ENCODE results near the gene KNSTRN.
A peak's percentile ranks its signal among the peaks of the same experiment; 100 is the strongest.

Gene KNSTRN

GRCh38 chr15:40397688-40398412, 15.3 kb downstream of the KNSTRN start:
- no peaks in the 10 kb centered on the region for H3K9me3 Mint-ChIP-seq
- H3K4me3 Mint-ChIP-seq: no peak overlapping the region
- peaks cover 18% of the 10 kb centered on the region for H3K4me1 Mint-ChIP-seq
- DNase-seq (ENCODE audit: low spot score in 2 of 2): no peak
- peaks cover 23% of the 10 kb centered on the region for H3K36me3 Mint-ChIP-seq
- no peak overlapping the region for H3K27ac Mint-ChIP-seq
- ATAC-seq: no peak

GRCh38 chr15:40398413-40398873, 15.9 kb downstream of the KNSTRN start:
- peaks cover 18% of the 10 kb centered on the region for H3K4me1 Mint-ChIP-seq
- H3K36me3 Mint-ChIP-seq: peaks cover 17% of the 10 kb centered on the region
- ATAC-seq (peak; percentile 95), DNase-seq (ENCODE audit: low spot score in 2 of 2) (no peak)
- peak overlapping the region; percentile 14 for H3K27ac Mint-ChIP-seq
- peak overlapping the region; percentile 11 for H3K4me3 Mint-ChIP-seq
- no peaks in the 10 kb centered on the region for H3K9me3 Mint-ChIP-seq

GRCh38 chr15:40399370-40399769, 16.8 kb downstream of the KNSTRN start:
- Mint-ChIP-seq H3K36me3 (peaks cover 8% of the 10 kb centered on the region), H3K9me3 (no peaks in the 10 kb centered on the region), H3K27ac (no peak overlapping the region), H3K4me3 (no peak overlapping the region), H3K4me1 (peaks cover 18% of the 10 kb centered on the region)
- ATAC-seq (no peak), DNase-seq (ENCODE audit: low spot score in 2 of 2) (no peak)

- Mint-ChIP-seq H3K4me1 (peaks cover 30% of the 10 kb centered on the region), H3K9me3 (no peaks in the 10 kb centered on the region), H3K36me3 (peaks cover 39% of the 10 kb centered on the region), H3K4me3 (peak within 1 kb of the TSS; percentile 84), H3K27ac (peak within 1 kb of the TSS; percentile 90)
- DNase-seq (ENCODE audit: low spot score in 2 of 2) (peak; percentile 78 to 94), ATAC-seq (peak; percentile 98)
These were observed 23.2 kb downstream of the KNSTRN start, which contains the start of gene IVD for GRCh38 chr15:40405501-40406381. IVD (plus strand) TSS chr15:40405795; CDS start chr15:40405828, 33 bp downstream.

GRCh38 chr15:40407330-40407990, 24.9 kb downstream of the KNSTRN start:
- Mint-ChIP-seq H3K4me3 (peak overlapping the region; percentile 84), H3K4me1 (peaks cover 39% of the 10 kb centered on the region), H3K36me3 (peaks cover 56% of the 10 kb centered on the region), H3K9me3 (no peaks in the 10 kb centered on the region), H3K27ac (peak overlapping the region; percentile 76)
- ATAC-seq (no peak), DNase-seq (ENCODE audit: low spot score in 2 of 2) (no peak)

GRCh38 chr15:40409366-40409765, 26.8 kb downstream of the KNSTRN start:
- no peak for ATAC-seq
- no peak overlapping the region for H3K27ac Mint-ChIP-seq

GRCh38 chr15:40410476-40410875, 28.0 kb downstream of the KNSTRN start:
- ATAC-seq: no peak
- Mint-ChIP-seq H3K4me3 (no peak overlapping the region), H3K27ac (peak overlapping the region; percentile 54), H3K4me1 (peaks cover 32% of the 10 kb centered on the region), H3K9me3 (no peaks in the 10 kb centered on the region), H3K36me3 (peaks cover 84% of the 10 kb centered on the region)
- DNase-seq (ENCODE audit: low spot score in 2 of 2): no peak

More at GRCh38 chr15:40409366-40409765, 26.8 kb downstream of the KNSTRN start:
- DNase-seq (ENCODE audit: low spot score in 2 of 2): no peak
- Mint-ChIP-seq H3K4me1 (peaks cover 40% of the 10 kb centered on the region), H3K4me3 (no peak overlapping the region), H3K9me3 (no peaks in the 10 kb centered on the region), H3K36me3 (peaks cover 75% of the 10 kb centered on the region)

- Mint-ChIP-seq H3K4me1 (peaks cover 20% of the 10 kb centered on the region), H3K27ac (peak overlapping the region; percentile 18), H3K36me3 (peaks cover 95% of the 10 kb centered on the region), H3K4me3 (no peak overlapping the region), H3K9me3 (no peaks in the 10 kb centered on the region)
- DNase-seq (ENCODE audit: low spot score in 2 of 2) (no peak), ATAC-seq (no peak)
These were observed 29.7 kb downstream of the KNSTRN start for GRCh38 chr15:40412095-40412759.

- Mint-ChIP-seq H3K4me3 (no peak overlapping the region), H3K36me3 (peaks cover 95% of the 10 kb centered on the region), H3K4me1 (peaks cover 12% of the 10 kb centered on the region), H3K9me3 (no peaks in the 10 kb centered on the region), H3K27ac (no peak overlapping the region)
- ATAC-seq (no peak), DNase-seq (ENCODE audit: low spot score in 2 of 2) (no peak)
These were observed 30.5 kb downstream of the KNSTRN start for GRCh38 chr15:40413036-40413435.

- Mint-ChIP-seq H3K4me3 (no peak overlapping the region), H3K9me3 (no peaks in the 10 kb centered on the region), H3K4me1 (peaks cover 10% of the 10 kb centered on the region), H3K36me3 (peaks cover 92% of the 10 kb centered on the region), H3K27ac (peak overlapping the region; percentile 19)
- DNase-seq (ENCODE audit: low spot score in 2 of 2): no peak
- ATAC-seq: no peak
These were observed 32.3 kb downstream of the KNSTRN start for GRCh38 chr15:40414816-40415215.

GRCh38 chr15:40415226-40415625, 32.7 kb downstream of the KNSTRN start:
- Mint-ChIP-seq H3K9me3 (no peaks in the 10 kb centered on the region), H3K4me1 (peaks cover 10% of the 10 kb centered on the region), H3K27ac (peak overlapping the region; percentile 19), H3K4me3 (no peak overlapping the region), H3K36me3 (peaks cover 87% of the 10 kb centered on the region)
- no peak for ATAC-seq
- DNase-seq (ENCODE audit: low spot score in 2 of 2): no peak

- H3K9me3 Mint-ChIP-seq: no peaks in the 10 kb centered on the region
- H3K36me3 Mint-ChIP-seq: peaks cover 79% of the 10 kb centered on the region
- ATAC-seq (no peak), DNase-seq (ENCODE audit: low spot score in 2 of 2) (no peak)
- H3K27ac Mint-ChIP-seq: peak overlapping the region; percentile 19
- H3K4me3 Mint-ChIP-seq: no peak overlapping the region
- peaks cover 10% of the 10 kb centered on the region for H3K4me1 Mint-ChIP-seq
These were observed 33.5 kb downstream of the KNSTRN start for GRCh38 chr15:40416056-40416455.

GRCh38 chr15:40418126-40418525, 35.6 kb downstream of the KNSTRN start:
- peaks cover 58% of the 10 kb centered on the region for H3K36me3 Mint-ChIP-seq
- H3K4me1 Mint-ChIP-seq: no peaks in the 10 kb centered on the region
- DNase-seq (ENCODE audit: low spot score in 2 of 2): no peak
- H3K4me3 Mint-ChIP-seq: no peak overlapping the region
- no peak overlapping the region for H3K27ac Mint-ChIP-seq
- H3K9me3 Mint-ChIP-seq: no peaks in the 10 kb centered on the region
- ATAC-seq: no peak

- ATAC-seq (no peak), DNase-seq (ENCODE audit: low spot score in 2 of 2) (no peak)
- no peak overlapping the region for H3K4me3 Mint-ChIP-seq
- no peaks in the 10 kb centered on the region for H3K4me1 Mint-ChIP-seq
- no peaks in the 10 kb centered on the region for H3K9me3 Mint-ChIP-seq
- peaks cover 38% of the 10 kb centered on the region for H3K36me3 Mint-ChIP-seq
- H3K27ac Mint-ChIP-seq: no peak overlapping the region
These were observed 37.7 kb downstream of the KNSTRN start for GRCh38 chr15:40420071-40420713.

Data from stimulated activated effector memory CD8-positive, alpha-beta T cell treated with anti-CD3 and anti-CD28 coated beads, Interleukin-12 subunit alpha, Interleukin-12 subunit beta, amount 100 ng/mL, for 72 hours (primary cell).